ENCODE data around the gene CWC27. TPM values are rescaled to one million over a fixed set of nuclear protein-coding genes. Genes with fewer than 3 reads are reported as not detected.

Gene CWC27
- total and polyA plus RNA-seq, 8 donors, result 5.8 to 25.7 (median 14.3) TPM; not detected in 1

DNA sequence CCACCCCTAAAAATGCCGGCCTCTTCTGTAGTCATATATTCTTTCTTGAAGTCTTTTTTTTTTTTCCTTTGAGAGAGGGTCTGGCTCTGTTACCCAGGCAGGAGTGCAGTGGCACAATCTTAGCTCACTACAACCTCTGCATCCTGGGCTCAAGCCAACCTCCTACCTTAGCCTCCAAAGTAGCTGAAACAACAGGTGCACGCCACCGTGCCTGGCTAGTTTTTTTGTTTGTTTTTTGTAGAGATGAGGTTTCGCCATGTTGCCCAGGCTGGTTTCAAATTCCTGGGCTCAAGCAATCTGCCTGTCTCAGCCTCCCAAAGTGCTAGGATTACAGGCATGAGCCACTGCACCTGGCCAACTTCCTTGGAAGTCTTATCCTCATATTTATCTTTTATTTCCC, 19.3 kb upstream of the CWC27 start:
- Histone ChIP-seq H3K36me3 (peaks cover 0 to 24% (median 15%) of the 10 kb centered on the region in 4 donors), H3K9me3 (no peaks in the 10 kb centered on the region), H3K27ac (no peak overlapping the region), H3K4me3 (no peak overlapping the region), H3K4me1 (peaks cover 0 to 10% (median 2%) of the 10 kb centered on the region in 4 donors), H3K27me3 (no peaks in the 10 kb centered on the region)
- 80 to 94% (median 92%) methylated on average over 4 of the region's 4 CpGs for WGBS, 5 donors
- intact Hi-C loops (cut with DNase I; ENCODE audit: low total_unique reads), result no loop called here
- no peak for DNase-seq
- TF ChIP-seq, protein P1, sequence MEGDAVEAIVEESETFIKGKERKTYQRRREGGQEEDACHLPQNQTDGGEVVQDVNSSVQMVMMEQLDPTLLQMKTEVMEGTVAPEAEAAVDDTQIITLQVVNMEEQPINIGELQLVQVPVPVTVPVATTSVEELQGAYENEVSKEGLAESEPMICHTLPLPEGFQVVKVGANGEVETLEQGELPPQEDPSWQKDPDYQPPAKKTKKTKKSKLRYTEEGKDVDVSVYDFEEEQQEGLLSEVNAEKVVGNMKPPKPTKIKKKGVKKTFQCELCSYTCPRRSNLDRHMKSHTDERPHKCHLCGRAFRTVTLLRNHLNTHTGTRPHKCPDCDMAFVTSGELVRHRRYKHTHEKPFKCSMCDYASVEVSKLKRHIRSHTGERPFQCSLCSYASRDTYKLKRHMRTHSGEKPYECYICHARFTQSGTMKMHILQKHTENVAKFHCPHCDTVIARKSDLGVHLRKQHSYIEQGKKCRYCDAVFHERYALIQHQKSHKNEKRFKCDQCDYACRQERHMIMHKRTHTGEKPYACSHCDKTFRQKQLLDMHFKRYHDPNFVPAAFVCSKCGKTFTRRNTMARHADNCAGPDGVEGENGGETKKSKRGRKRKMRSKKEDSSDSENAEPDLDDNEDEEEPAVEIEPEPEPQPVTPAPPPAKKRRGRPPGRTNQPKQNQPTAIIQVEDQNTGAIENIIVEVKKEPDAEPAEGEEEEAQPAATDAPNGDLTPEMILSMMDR (IDR thresholded peaks at IDR 0.05), result no peak
- TF ChIP-seq EP300 (IDR thresholded peaks at IDR 0.05), result no peak
- no peak for TF ChIP-seq POLR2A (IDR thresholded peaks at IDR 0.05)
- TF ChIP-seq POLR2AphosphoS5 (IDR thresholded peaks at IDR 0.05), result no peak

GRCh38 chr5:64754066-64754465, 14.7 kb upstream of the CWC27 start:
- H3K36me3 ChIP-seq, result peaks cover 0 to 20% (median 11%) of the 10 kb centered on the region in 4 donors
- intact Hi-C loops (cut with DNase I; ENCODE audit: low total_unique reads), result no loop called here
- 96 to 99% (median 97%) methylated on average over 2 of the region's 2 CpGs for WGBS, 5 donors

DNA sequence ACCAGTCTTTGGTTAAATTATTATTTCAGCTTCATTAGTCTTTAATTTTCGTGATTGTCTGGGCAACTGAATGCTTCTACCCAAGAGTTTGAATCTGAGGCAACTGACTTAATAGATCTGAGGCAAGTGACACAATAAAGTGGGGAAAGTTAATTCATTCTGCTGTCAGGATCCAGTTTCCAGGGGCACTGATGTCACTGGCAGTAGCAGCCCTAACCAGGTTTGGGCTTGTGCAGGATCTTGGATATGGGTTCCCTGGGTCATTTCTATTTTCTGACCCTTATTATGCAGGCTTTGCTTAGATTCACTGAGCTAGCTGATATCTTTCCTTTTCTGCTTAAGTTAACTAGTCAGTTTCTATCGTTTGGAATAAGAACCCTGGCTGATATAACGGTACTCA, 9.8 kb upstream of the CWC27 start:
- H3K27ac ChIP-seq, result no peak overlapping the region
- 71 to 88% (median 78%) methylated on average over 3 of the region's 3 CpGs for WGBS, 5 donors
- H3K36me3 ChIP-seq, result peaks cover 0 to 29% (median 16%) of the 10 kb centered on the region in 4 donors
- DNase-seq, result no peak
- H3K27me3 ChIP-seq, result no peaks in the 10 kb centered on the region
- H3K4me3 ChIP-seq, result no peak overlapping the region
- H3K9me3 ChIP-seq, result no peaks in the 10 kb centered on the region
- peaks cover 0 to 39% (median 17%) of the 10 kb centered on the region in 4 donors for H3K4me1 ChIP-seq
- intact Hi-C loops (cut with DNase I; ENCODE audit: low total_unique reads), result no loop called here
- no peak for TF ChIP-seq POLR2AphosphoS5 (IDR thresholded peaks at IDR 0.05)
- no peak for TF ChIP-seq POLR2A (IDR thresholded peaks at IDR 0.05)
- TF ChIP-seq, protein P1 (IDR thresholded peaks at IDR 0.05), result no peak
- no peak for TF ChIP-seq EP300 (IDR thresholded peaks at IDR 0.05)

More at GRCh38 chr5:64754066-64754465, 14.7 kb upstream of the CWC27 start:
- no peak for DNase-seq
- Histone ChIP-seq H3K4me3 (no peak overlapping the region), H3K9me3 (no peaks in the 10 kb centered on the region), H3K4me1 (peaks cover 0 to 17% (median 2%) of the 10 kb centered on the region in 4 donors), H3K27ac (no peak overlapping the region), H3K27me3 (no peaks in the 10 kb centered on the region)
- TF ChIP-seq, protein P1 (IDR thresholded peaks at IDR 0.05), result no peak
- no peak for TF ChIP-seq POLR2A (IDR thresholded peaks at IDR 0.05)
- no peak for TF ChIP-seq EP300 (IDR thresholded peaks at IDR 0.05)
- no peak for TF ChIP-seq POLR2AphosphoS5 (IDR thresholded peaks at IDR 0.05)

GRCh38 chr5:64759960-64760660, 8.6 kb upstream of the CWC27 start:
- Histone ChIP-seq H3K36me3 (peaks cover 0 to 35% (median 19%) of the 10 kb centered on the region in 4 donors), H3K27me3 (no peaks in the 10 kb centered on the region), H3K4me1 (peaks cover 0 to 47% (median 23%) of the 10 kb centered on the region in 4 donors), H3K4me3 (no peak overlapping the region), H3K27ac (no peak overlapping the region), H3K9me3 (no peaks in the 10 kb centered on the region)
- DNase-seq, result no peak
- intact Hi-C loops (cut with DNase I; ENCODE audit: low total_unique reads), result no loop called here
- WGBS, 5 donors, result 67 to 82% (median 78%) methylated on average over 4 of the region's 4 CpGs
- TF ChIP-seq EP300 (IDR thresholded peaks at IDR 0.05) (no peak), POLR2A (IDR thresholded peaks at IDR 0.05) (no peak), POLR2AphosphoS5 (IDR thresholded peaks at IDR 0.05) (no peak)
- TF ChIP-seq, protein P1 (IDR thresholded peaks at IDR 0.05), result no peak

Data from stomach (tissue), 9 donors.